WTC11 (cell line): ENCODE data around the gene ARMH2.

Experiments
- JUN ChIP-seq: sonication (generic); formaldehyde crosslinking; IDR thresholded peaks from 2 replicates; pipeline ENCODE4 v1.8.0; 2023; ENCODE audit warnings: mild to moderate bottlenecking, missing genetic modification reagents
- TP53 ChIP-seq: sonication (generic); formaldehyde crosslinking; IDR thresholded peaks from 2 replicates; pipeline ENCODE4 v1.8.1; 2023; ENCODE audit warnings: mild to moderate bottlenecking, missing genetic modification reagents
- TF ChIP-seq, protein P1 (sequence below): fragments of 200-600 bp; IDR thresholded peaks from 2 replicates; pipeline ENCODE4 v1.8.0; 2022; ENCODE audit warnings: antibody characterized with exemption

DNA sequence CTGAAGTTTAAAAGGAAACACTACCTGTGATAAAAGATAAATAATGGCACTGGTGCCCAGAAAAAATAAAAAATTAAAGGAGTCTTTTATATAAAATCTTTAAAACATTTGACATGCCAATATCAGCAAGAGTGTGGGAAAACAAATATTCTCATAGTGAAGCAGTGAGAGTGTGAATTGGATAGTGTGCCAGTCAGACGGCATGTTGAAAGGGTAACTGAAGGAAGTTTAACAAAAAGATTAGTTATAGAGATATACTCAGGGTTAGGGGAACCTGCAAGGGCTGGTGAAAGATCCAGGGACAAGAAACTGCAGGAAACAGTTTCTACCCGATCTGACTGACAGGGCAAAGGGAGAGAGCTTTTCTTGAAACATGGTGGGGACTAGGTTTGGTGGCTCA lies 46.2 kb downstream of the ARMH2 start:
- TF ChIP-seq, protein P1, sequence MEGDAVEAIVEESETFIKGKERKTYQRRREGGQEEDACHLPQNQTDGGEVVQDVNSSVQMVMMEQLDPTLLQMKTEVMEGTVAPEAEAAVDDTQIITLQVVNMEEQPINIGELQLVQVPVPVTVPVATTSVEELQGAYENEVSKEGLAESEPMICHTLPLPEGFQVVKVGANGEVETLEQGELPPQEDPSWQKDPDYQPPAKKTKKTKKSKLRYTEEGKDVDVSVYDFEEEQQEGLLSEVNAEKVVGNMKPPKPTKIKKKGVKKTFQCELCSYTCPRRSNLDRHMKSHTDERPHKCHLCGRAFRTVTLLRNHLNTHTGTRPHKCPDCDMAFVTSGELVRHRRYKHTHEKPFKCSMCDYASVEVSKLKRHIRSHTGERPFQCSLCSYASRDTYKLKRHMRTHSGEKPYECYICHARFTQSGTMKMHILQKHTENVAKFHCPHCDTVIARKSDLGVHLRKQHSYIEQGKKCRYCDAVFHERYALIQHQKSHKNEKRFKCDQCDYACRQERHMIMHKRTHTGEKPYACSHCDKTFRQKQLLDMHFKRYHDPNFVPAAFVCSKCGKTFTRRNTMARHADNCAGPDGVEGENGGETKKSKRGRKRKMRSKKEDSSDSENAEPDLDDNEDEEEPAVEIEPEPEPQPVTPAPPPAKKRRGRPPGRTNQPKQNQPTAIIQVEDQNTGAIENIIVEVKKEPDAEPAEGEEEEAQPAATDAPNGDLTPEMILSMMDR = no peak
- no peak for TF ChIP-seq JUN
- TF ChIP-seq TP53 (CRISPR knock-in tag) = no peak
